Astrocyte of the cerebellum (primary cell): ENCODE results near the gene REX1BD.

Experiments
- DNase-seq: peaks from one replicate; pipeline ENCODE4 v3.0.0-alpha.2; 2011; ENCODE audit warnings: low read depth
- H3K4me3 ChIP-seq: 2 replicates; pipeline ENCODE4 v1.5.1; 2011; ENCODE audit warnings: mild to moderate bottlenecking, low read depth, low read length, moderate library complexity
- in situ Hi-C: cut with HindIII; loops from 2 replicates; pipeline ENCODE4 v1.10.0; 2017; ENCODE audit warnings: low sequenced_read_pairs
- TF ChIP-seq, protein P1 (sequence below): IDR thresholded peaks from 2 replicates; pipeline ENCODE4 v1.5.1; 2012; ENCODE audit warnings: low read length, low read depth, moderate library complexity, mild to moderate bottlenecking; ENCODE audit errors: missing control alignments

REX1BD gene

DNA sequence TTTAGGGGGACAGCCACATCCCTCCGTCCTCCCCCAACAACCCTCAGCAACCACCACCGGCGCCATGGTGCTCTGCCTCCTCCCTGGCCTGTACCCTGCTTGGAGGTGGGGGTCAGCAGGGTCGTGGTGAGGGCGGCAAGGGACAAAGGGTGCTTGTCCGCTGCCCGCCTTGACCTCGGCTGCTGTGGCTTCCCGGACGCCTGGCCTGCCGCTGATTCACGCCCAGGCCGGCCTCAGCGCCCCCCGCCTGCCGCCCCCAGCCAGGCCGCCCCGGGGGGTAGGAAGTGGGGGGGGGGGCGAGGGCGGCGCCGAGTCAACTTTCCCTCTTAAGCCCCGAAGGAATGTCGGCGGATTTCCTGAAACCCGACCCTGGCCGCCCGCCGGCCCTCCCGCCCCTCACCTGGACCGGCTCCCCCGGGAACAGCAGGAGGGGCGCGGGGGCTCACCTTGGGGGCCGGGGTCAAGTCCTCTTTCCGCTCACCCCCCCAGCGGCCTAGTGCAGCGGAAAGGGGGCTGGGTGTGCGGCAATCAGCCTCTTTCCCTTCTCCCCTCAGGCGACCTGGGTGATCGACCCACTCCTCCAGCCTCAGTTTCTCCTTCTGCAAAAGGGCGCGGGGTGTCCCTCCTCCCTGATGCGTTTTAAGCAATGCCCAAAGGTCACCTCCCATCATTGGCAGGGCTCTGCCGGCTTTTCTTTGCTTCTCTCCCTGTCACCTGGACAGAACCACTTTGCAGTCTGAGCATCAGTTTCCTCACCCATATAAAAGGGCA lies 22.1 kb downstream of the REX1BD start:
- no peak for DNase-seq
- in situ Hi-C loops: no loop called here
- TF ChIP-seq, protein P1, sequence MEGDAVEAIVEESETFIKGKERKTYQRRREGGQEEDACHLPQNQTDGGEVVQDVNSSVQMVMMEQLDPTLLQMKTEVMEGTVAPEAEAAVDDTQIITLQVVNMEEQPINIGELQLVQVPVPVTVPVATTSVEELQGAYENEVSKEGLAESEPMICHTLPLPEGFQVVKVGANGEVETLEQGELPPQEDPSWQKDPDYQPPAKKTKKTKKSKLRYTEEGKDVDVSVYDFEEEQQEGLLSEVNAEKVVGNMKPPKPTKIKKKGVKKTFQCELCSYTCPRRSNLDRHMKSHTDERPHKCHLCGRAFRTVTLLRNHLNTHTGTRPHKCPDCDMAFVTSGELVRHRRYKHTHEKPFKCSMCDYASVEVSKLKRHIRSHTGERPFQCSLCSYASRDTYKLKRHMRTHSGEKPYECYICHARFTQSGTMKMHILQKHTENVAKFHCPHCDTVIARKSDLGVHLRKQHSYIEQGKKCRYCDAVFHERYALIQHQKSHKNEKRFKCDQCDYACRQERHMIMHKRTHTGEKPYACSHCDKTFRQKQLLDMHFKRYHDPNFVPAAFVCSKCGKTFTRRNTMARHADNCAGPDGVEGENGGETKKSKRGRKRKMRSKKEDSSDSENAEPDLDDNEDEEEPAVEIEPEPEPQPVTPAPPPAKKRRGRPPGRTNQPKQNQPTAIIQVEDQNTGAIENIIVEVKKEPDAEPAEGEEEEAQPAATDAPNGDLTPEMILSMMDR: no peak
- H3K4me3 ChIP-seq: no peak overlapping the region

DNA sequence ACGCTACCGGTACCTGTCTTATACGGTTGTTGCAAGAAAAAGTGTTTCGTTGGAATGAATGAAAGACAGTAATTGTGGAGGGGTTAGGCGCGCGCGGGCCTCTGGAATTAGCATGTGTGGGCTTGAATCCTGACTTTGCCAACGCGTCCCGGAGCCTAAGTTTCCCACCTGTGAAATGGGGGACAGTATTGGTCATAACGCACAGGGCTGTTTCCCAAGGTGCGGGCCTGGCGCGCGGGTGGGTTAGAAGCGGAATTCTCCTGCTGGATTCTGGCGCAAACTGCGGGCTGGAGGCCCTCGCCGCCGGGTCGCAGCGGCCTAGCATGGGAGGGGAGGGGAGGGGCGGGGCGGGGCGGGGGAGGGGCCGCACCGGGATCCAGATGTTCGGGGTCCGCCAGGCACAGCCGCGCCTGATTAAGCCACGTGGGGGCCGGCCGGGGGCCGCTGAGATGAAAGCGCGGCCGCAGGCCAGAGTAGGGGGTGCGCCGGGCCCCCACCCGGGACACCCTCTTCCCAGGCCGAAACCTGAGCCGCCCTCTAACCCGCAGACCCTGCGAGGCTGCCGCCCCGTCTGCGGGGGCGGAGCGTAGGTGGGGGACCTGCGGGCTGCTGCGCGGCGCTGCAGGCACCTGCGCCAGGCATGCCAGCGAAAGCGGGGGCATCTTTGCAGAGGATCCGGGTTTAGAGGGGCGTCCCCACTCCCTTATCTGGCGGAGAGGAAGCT lies 22.9 kb downstream of the REX1BD start:
- no peak for DNase-seq
- in situ Hi-C loops: no loop called here
- H3K4me3 ChIP-seq: no peak overlapping the region
- TF ChIP-seq, protein P1: no peak

DNA sequence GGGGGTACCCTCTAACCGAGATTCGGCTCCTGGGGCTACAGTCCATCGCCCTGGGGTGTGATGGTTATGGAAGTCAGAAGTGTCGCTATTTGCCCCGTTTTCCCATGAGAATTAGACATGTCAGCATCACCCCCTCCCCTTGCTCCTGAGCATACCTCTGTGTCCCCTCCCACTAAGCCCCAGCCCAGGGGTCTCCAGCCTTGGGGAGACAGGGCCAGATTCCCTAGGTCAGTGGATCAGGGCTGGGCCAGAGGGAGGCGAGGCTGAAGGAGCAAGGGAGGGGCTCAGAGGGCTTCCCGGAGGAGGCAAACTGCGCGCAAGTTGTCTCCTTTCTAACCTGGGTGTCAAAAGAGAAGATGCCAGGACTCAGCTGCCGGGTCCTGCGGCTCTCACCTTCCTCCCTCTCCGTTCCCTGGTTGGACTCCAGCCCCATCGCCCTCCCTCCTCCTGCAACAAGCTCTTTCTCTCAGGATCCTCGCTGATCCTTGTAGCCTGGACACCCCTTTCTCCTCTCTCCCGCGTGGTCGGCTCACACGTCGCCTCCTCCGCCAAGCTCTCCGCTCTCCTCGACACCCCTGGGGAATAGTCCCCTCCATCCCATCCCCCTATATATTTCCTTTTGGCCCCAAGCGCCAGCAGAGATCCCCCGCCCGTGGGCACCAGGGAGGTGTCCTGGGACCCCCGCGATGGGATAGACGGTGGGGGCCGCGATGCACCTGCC lies 23.6 kb downstream of the REX1BD start:
- in situ Hi-C loops: no loop called here
- DNase-seq: no peak
- peak overlapping the region; percentile 27 for H3K4me3 ChIP-seq
- TF ChIP-seq, protein P1: no peak

DNA sequence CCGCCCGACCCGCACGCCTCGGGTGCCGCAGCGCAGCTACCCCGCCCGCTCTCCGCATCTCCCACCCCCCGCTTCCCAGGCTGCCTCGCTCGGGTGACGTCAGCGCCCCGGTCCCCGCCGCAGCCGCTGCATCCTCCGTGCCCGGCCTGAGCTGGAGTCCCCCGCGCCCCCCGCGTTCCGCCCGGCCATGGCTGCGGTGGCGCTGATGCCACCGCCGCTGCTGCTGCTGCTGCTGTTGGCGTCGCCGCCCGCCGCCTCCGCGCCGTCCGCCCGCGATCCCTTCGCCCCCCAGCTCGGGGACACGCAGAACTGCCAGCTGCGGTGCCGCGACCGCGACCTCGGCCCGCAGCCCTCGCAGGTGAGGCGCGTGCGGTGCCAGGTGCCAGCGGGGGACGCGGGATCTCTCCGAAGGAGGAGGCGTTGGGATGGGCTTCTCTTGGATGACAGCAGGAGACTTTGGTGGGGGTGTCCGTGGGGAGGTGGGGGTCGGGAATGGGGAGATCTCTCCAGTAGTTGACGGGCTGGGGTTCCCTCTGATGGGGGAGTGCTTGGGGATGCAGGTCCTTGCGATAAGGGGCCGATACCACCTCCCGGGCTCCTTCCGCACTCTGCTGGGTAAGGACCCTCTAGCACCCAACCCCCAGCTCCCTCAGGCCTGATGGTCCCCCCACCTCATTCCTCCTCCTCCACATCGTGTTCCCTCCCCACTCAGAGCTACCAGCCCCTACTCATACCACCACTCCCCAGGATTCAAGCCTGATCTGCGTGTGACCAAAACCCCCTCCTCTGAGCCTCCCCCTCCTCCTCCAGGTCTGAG lies 24.4 kb downstream of the REX1BD start, which contains the start of gene TMEM59L:
Gene TMEM59L, plus strand, starts transcription at position 99 of the 817 bp plus-strand sequence. Its CDS starts 89 bp downstream, at position 188.
- in situ Hi-C loops: no loop called here
- H3K4me3 ChIP-seq: peak within 1 kb of the TSS; percentile 27
- DNase-seq: no peak
- TF ChIP-seq, protein P1: no peak

DNA sequence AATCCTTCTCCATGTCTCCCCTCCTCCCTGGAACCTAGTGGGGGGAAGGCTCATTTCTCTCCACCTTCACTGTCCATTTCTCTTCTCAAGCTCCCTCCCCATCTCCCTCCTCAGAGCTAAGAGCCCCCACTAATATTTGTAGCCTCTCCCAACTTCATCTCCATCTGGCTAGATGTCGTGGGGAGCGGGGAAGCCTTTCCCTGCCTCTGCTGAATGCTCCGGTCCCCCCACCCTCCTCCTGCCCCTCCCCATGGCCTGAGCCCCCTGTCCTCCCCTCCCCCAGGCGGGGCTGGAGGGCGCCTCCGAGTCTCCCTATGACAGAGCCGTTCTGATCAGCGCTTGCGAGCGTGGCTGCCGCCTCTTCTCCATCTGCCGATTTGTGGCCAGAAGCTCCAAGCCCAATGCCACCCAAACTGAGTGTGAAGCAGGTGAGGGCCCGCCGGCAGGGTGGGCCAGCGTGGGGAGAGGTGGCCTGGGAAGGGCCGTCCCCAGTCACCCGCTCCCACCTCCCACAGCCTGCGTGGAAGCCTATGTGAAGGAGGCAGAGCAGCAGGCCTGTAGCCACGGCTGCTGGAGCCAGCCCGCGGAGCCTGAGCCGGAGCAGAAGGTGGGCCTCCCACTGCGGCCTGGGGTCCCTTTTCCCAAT lies 25.1 kb downstream of the REX1BD start:
- in situ Hi-C loops: no loop called here
- TF ChIP-seq, protein P1: no peak
- DNase-seq: no peak
- no peak overlapping the region for H3K4me3 ChIP-seq
